ENCODE results near the gene ELOVL7. TPM values are rescaled to one million over a fixed set of nuclear protein-coding genes. Genes with fewer than 3 reads are reported as not detected.

ELOVL7 gene
- polyA plus RNA-seq, 1 experiment, result 0.02 TPM

GRCh38 chr5:60705144-60705543 is 138.9 kb downstream of the ELOVL7 start:
- DNase-seq (ENCODE audit: low read depth), result no peak
- Histone ChIP-seq H3K4me3 (ENCODE audit: low read depth, low read length) (no peak overlapping the region), H3K36me3 (ENCODE audit: control insufficient read depth, insufficient read depth, low read length) (no peaks in the 10 kb centered on the region), H3K27me3 (ENCODE audit: control insufficient read depth, insufficient read depth, low read length) (peaks cover 6% of the 10 kb centered on the region; the same call in 1 of the 2 replicates)
- ChIA-PET CTCF (no interaction called here), POLR2A (no interaction called here)
- no peak for TF ChIP-seq CTCF (IDR thresholded peaks at IDR 0.05; ENCODE audit: insufficient read depth, low read depth, low read length)

- TF ChIP-seq CTCF (IDR thresholded peaks at IDR 0.05; ENCODE audit: insufficient read depth, low read depth, low read length), result no peak
- POLR2A ChIA-PET, result no interaction called here
- CTCF ChIA-PET, result interaction anchor here (1.0 kb wide), 1 partner anchor 35 kb away, joined by 3 read pairs; no protein-coding TSS in a partner anchor
These were observed 140.1 kb downstream of the ELOVL7 start for GRCh38 chr5:60703944-60704343.

More at GRCh38 chr5:60703944-60704343, 140.1 kb downstream of the ELOVL7 start:
- Histone ChIP-seq H3K36me3 (ENCODE audit: control insufficient read depth, insufficient read depth, low read length) (no peaks in the 10 kb centered on the region), H3K4me3 (ENCODE audit: low read depth, low read length) (no peak overlapping the region), H3K27me3 (ENCODE audit: control insufficient read depth, insufficient read depth, low read length) (peaks cover 4% of the 10 kb centered on the region; the same call in 1 of the 2 replicates)
- DNase-seq (ENCODE audit: low read depth), result no peak

Other genes with a start within 250 kb of the ELOVL7 start
- gene DEPDC1B, start 144.1 kb downstream of the ELOVL7 start, polyA plus RNA-seq (2011; rRNA removed), result 6.5 and 6.8 TPM in 2 replicates
- 10.1 and 12.8 TPM in 2 replicates for gene ERCC8, start 100.8 kb upstream of the ELOVL7 start, polyA plus RNA-seq (2011; rRNA removed)
- gene NDUFAF2, start 100.9 kb upstream of the ELOVL7 start, polyA plus RNA-seq (2011; rRNA removed), result 22.4 and 45.3 TPM in 2 replicates

Data from BJ (cell line).